Nephron progenitor cell (in vitro differentiated cells): ENCODE measurements around the gene PLEKHH2.

Experiments used
- DNase-seq: peaks from one replicate; pipeline ENCODE4 v3.0.0; 2021
- H3K27ac Mint-ChIP-seq: 2 replicates; pipeline ENCODE4 v1.8.0; 2021; ENCODE audit warnings: mild to moderate bottlenecking, moderate library complexity, mixed read lengths
- H3K27me3 Mint-ChIP-seq: 2 replicates; pipeline ENCODE4 v1.8.0; 2021; ENCODE audit warnings: mild to moderate bottlenecking, low read depth, mixed read lengths; ENCODE audit not compliant: poor library complexity
- H3K36me3 Mint-ChIP-seq: 2 replicates; pipeline ENCODE4 v1.8.0; 2021; ENCODE audit warnings: low read depth, mixed read lengths
- H3K4me1 Mint-ChIP-seq: 2 replicates; pipeline ENCODE4 v1.8.0; 2021; ENCODE audit warnings: mixed read lengths
- H3K4me3 Mint-ChIP-seq: 2 replicates; pipeline ENCODE4 v1.8.0; 2021; ENCODE audit warnings: mild to moderate bottlenecking, moderate library complexity, mixed read lengths
- H3K9me3 Mint-ChIP-seq: 2 replicates; pipeline ENCODE4 v1.8.0; 2021; ENCODE audit warnings: mild to moderate bottlenecking, moderate library complexity, mixed read lengths
- CTCF ChIP-seq: fragments of 200-600 bp; sonication (generic); IDR thresholded peaks from 2 replicates; pipeline ENCODE4 v1.5.0; 2021; ENCODE audit warnings: antibody characterized with exemption

The PLEKHH2 gene

GRCh38 chr2:43814711-43815110, 177.7 kb downstream of the PLEKHH2 start:
- Mint-ChIP-seq H3K27ac (no peak overlapping the region), H3K4me1 (no peaks in the 10 kb centered on the region), H3K9me3 (peaks cover 4% of the 10 kb centered on the region), H3K4me3 (no peak overlapping the region), H3K27me3 (peaks cover 4% of the 10 kb centered on the region), H3K36me3 (peaks cover 12% of the 10 kb centered on the region)
- DNase-seq = no peak
- no peak for TF ChIP-seq CTCF
